ENCODE data around the gene ZNF236.
"Not testable (repeated sequence)": the region's sequence is repeated elsewhere in the genome, so short reads cannot be mapped to it uniquely, and the experiment has no call there.

The ZNF236 gene

GRCh38 chr18:76935722-76936337 lies 113.5 kb downstream of the ZNF236 start:
- no peak for DNase-seq (ENCODE audit: low read depth, low spot score)
- Histone ChIP-seq H3K9ac (ENCODE audit: insufficient read length, low read depth) (no peak overlapping the region), H3K9me3 (ENCODE audit: insufficient read depth, low read length) (no peaks in the 10 kb centered on the region), H3K4me1 (ENCODE audit: insufficient read depth, insufficient read length) (no peaks in the 10 kb centered on the region), H3K36me3 (ENCODE audit: insufficient read depth, insufficient read length, low read length) (peaks cover 43% of the 10 kb centered on the region), H3K4me3 (ENCODE audit: insufficient read length, low read depth) (no peak overlapping the region), H3K27me3 (ENCODE audit: insufficient read depth, insufficient read length) (no peaks in the 10 kb centered on the region)
- no peak for TF ChIP-seq ZNF274 (IDR thresholded peaks at IDR 0.05; ENCODE audit: low read depth, low read length)
- TF ChIP-seq SUZ12 (IDR thresholded peaks at IDR 0.05; ENCODE audit: extremely low read depth, insufficient read depth, insufficient read length): no peak
- no peak for TF ChIP-seq YY1 (IDR thresholded peaks at IDR 0.05; ENCODE audit: insufficient read depth, insufficient read length)

GRCh38 chr18:76936877-76937276 lies 114.5 kb downstream of the ZNF236 start:
- TF ChIP-seq ZNF274 (IDR thresholded peaks at IDR 0.05; ENCODE audit: low read depth, low read length) (no peak), SUZ12 (IDR thresholded peaks at IDR 0.05; ENCODE audit: extremely low read depth, insufficient read depth, insufficient read length) (no peak), YY1 (IDR thresholded peaks at IDR 0.05; ENCODE audit: insufficient read depth, insufficient read length) (no peak)
- DNase-seq (ENCODE audit: low read depth, low spot score): no peak
- Histone ChIP-seq H3K4me3 (ENCODE audit: insufficient read length, low read depth) (no peak overlapping the region), H3K36me3 (ENCODE audit: insufficient read depth, insufficient read length, low read length) (peaks cover 42% of the 10 kb centered on the region), H3K9me3 (ENCODE audit: insufficient read depth, low read length) (no peaks in the 10 kb centered on the region), H3K9ac (ENCODE audit: insufficient read length, low read depth) (no peak overlapping the region), H3K27me3 (ENCODE audit: insufficient read depth, insufficient read length) (no peaks in the 10 kb centered on the region), H3K4me1 (ENCODE audit: insufficient read depth, insufficient read length) (peaks cover 2% of the 10 kb centered on the region)

- H3K27me3 ChIP-seq (ENCODE audit: insufficient read depth, insufficient read length): no peaks in the 10 kb centered on the region
- peaks cover 38% of the 10 kb centered on the region for H3K36me3 ChIP-seq (ENCODE audit: insufficient read depth, insufficient read length, low read length)
- no peaks in the 10 kb centered on the region for H3K9me3 ChIP-seq (ENCODE audit: insufficient read depth, low read length)
- TF ChIP-seq ZNF274 (IDR thresholded peaks at IDR 0.05; ENCODE audit: low read depth, low read length) (no peak), YY1 (IDR thresholded peaks at IDR 0.05; ENCODE audit: insufficient read depth, insufficient read length) (no peak), SUZ12 (IDR thresholded peaks at IDR 0.05; ENCODE audit: extremely low read depth, insufficient read depth, insufficient read length) (no peak)
- no peak overlapping the region for H3K9ac ChIP-seq (ENCODE audit: insufficient read length, low read depth)
- DNase-seq (ENCODE audit: low read depth, low spot score): no peak
- peaks cover 2% of the 10 kb centered on the region for H3K4me1 ChIP-seq (ENCODE audit: insufficient read depth, insufficient read length)
- H3K4me3 ChIP-seq (ENCODE audit: insufficient read length, low read depth): no peak overlapping the region
These were observed 115.2 kb downstream of the ZNF236 start for GRCh38 chr18:76937597-76937996.

DNA sequence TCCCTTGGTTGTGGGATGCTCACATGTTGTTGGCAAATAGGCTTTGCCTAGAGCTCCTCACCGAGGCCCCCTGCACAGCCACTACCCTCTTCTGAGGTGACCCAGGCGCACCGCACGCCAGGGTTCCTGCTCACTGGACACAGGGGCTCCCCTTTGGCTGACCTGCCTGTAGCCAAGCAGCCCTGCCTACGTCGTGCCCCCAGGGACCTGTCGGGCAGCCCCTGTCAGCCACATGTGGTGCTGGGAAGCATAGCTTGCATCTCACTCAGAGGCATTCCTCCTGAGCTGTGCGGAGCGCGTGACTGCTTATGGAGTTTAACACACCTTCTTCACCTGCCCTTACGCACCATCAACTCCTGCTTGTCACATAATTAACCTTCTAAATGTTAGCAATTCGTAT lies 116.3 kb downstream of the ZNF236 start:
- Histone ChIP-seq H3K36me3 (ENCODE audit: insufficient read depth, insufficient read length, low read length) (peaks cover 35% of the 10 kb centered on the region), H3K9me3 (ENCODE audit: insufficient read depth, low read length) (no peaks in the 10 kb centered on the region)
- TF ChIP-seq SUZ12 (IDR thresholded peaks at IDR 0.05; ENCODE audit: extremely low read depth, insufficient read depth, insufficient read length) (no peak), ZNF274 (IDR thresholded peaks at IDR 0.05; ENCODE audit: low read depth, low read length) (no peak), YY1 (IDR thresholded peaks at IDR 0.05; ENCODE audit: insufficient read depth, insufficient read length) (no peak)

GRCh38 chr18:76941284-76941683 lies 118.9 kb downstream of the ZNF236 start:
- Histone ChIP-seq H3K27me3 (ENCODE audit: insufficient read depth, insufficient read length) (no peaks in the 10 kb centered on the region), H3K9ac (ENCODE audit: insufficient read length, low read depth) (no peak overlapping the region), H3K4me1 (ENCODE audit: insufficient read depth, insufficient read length) (peaks cover 2% of the 10 kb centered on the region), H3K4me3 (ENCODE audit: insufficient read length, low read depth) (no peak overlapping the region), H3K36me3 (ENCODE audit: insufficient read depth, insufficient read length, low read length) (peaks cover 33% of the 10 kb centered on the region), H3K9me3 (ENCODE audit: insufficient read depth, low read length) (no peaks in the 10 kb centered on the region)
- no peak for DNase-seq (ENCODE audit: low read depth, low spot score)
- TF ChIP-seq SUZ12 (IDR thresholded peaks at IDR 0.05; ENCODE audit: extremely low read depth, insufficient read depth, insufficient read length) (no peak), YY1 (IDR thresholded peaks at IDR 0.05; ENCODE audit: insufficient read depth, insufficient read length) (no peak), ZNF274 (IDR thresholded peaks at IDR 0.05; ENCODE audit: low read depth, low read length) (no peak)

More for the DNA sequence above, 116.3 kb downstream of the ZNF236 start:
- no peak for DNase-seq (ENCODE audit: low read depth, low spot score)
- no peak overlapping the region for H3K9ac ChIP-seq (ENCODE audit: insufficient read length, low read depth)
- H3K4me3 ChIP-seq (ENCODE audit: insufficient read length, low read depth): no peak overlapping the region
- no peaks in the 10 kb centered on the region for H3K27me3 ChIP-seq (ENCODE audit: insufficient read depth, insufficient read length)
- H3K4me1 ChIP-seq (ENCODE audit: insufficient read depth, insufficient read length): peaks cover 2% of the 10 kb centered on the region

DNA sequence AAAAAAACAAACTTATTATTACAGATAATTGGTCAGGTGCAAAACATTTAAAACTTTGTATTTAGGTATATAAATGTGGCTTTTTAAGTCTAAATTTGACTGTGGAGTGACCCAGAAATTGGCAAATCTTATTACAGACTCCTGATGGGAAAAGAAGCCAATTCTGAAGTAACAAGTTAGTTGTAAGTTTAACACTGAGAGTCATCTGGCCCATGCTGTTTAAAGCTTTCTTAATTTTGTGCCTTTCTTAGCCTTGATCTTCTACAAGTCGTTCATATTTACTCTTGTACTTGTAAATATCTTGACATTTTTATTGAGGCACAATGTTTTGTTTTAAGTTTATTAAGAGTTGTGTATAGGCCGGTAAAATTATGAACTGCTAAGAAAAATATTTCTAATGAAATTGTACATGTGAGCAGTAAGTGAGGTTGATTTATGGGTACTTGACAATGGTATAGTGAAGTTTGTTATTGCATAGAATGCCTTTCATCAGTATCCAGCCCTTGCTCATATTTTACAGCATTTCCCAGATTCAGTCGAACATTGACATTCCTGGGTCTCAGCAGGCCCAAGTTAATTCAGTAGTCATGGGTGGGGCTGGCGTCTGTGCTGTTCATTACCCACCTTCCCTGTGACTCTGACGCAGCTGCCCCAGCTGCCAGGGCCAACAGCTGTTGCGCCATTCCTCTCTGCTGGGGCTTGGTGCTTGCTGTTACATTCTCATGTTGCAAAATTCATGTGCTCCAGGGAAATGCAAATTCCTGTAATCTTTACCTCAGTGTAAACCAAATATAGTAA lies 121.4 kb downstream of the ZNF236 start:
- peaks cover 26% of the 10 kb centered on the region for H3K36me3 ChIP-seq (ENCODE audit: insufficient read depth, insufficient read length, low read length)
- no peaks in the 10 kb centered on the region for H3K27me3 ChIP-seq (ENCODE audit: insufficient read depth, insufficient read length)
- no peak overlapping the region for H3K4me3 ChIP-seq (ENCODE audit: insufficient read length, low read depth)
- TF ChIP-seq YY1 (IDR thresholded peaks at IDR 0.05; ENCODE audit: insufficient read depth, insufficient read length) (no peak), SUZ12 (IDR thresholded peaks at IDR 0.05; ENCODE audit: extremely low read depth, insufficient read depth, insufficient read length) (no peak)
- DNase-seq (ENCODE audit: low read depth, low spot score): no peak
- H3K4me1 ChIP-seq (ENCODE audit: insufficient read depth, insufficient read length): peaks cover 2% of the 10 kb centered on the region
- H3K9me3 ChIP-seq (ENCODE audit: insufficient read depth, low read length): no peaks in the 10 kb centered on the region
- H3K9ac ChIP-seq (ENCODE audit: insufficient read length, low read depth): no peak overlapping the region

DNA sequence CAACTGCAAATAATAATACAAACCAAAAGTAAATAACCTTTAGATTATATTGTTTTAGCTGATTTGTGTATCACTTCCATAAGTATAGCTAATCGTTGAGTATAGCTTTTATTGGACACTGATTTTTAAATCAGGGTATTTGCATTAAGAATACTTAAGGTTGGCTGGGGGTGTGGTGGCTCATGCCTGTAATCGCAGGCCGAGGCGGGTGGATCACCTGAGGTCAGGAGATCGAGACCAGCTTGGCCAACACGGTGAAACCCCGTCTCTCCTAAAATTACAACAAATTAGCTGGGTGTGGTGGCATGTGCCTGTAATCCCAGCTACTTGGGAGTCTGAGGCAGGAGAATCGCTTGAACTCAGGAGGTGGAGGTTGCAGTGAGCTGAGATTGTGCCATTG lies 122.0 kb downstream of the ZNF236 start:
- not testable (repeated sequence) for H3K9me3 ChIP-seq (ENCODE audit: insufficient read depth, low read length); H3K4me3 ChIP-seq (ENCODE audit: insufficient read length, low read depth); H3K27me3 ChIP-seq (ENCODE audit: insufficient read depth, insufficient read length); DNase-seq (ENCODE audit: low read depth, low spot score); H3K4me1 ChIP-seq (ENCODE audit: insufficient read depth, insufficient read length); H3K9ac ChIP-seq (ENCODE audit: insufficient read length, low read depth)
- peaks cover 22% of the 10 kb centered on the region for H3K36me3 ChIP-seq (ENCODE audit: insufficient read depth, insufficient read length, low read length)

Data from NT2/D1 (cell line).